Natural killer cell treated with Interleukin-12 subunit alpha and Interleukin-12 subunit beta and Interleukin-15 and Interleukin-18, amount 100 ng/mL, for 72 hours (primary cell): Measurements from ENCODE around the gene CENPP. TPM values are rescaled to one million over a fixed set of nuclear protein-coding genes. Genes with fewer than 3 reads are reported as not detected.

Experiments
- ATAC-seq, 2 donors: fragments of 150-1000 bp; cut with Tn5 transposase in 1 of 2; sonication (Bioruptor Pico), chemical (Tn5 transposase) in 1 of 2; 2 replicates each; pipeline ENCODE4 v1.10.0; 2021
- DNase-seq: peaks from one replicate; pipeline ENCODE4 v3.0.0; 2022; ENCODE audit warnings: low spot score
- H3K27ac Mint-ChIP-seq, 2 donors: 1 replicate in 1 of 2; 2 replicates in 1 of 2; pipeline ENCODE4 v1.8.0; 2022; ENCODE audit warnings: mixed read lengths in 2 of 2, mild to moderate bottlenecking in 1 of 2, moderate library complexity in 1 of 2
- H3K27me3 Mint-ChIP-seq, 2 donors: 1 replicate in 1 of 2; 2 replicates in 1 of 2; pipeline ENCODE4 v1.8.0; 2022; ENCODE audit warnings: mixed read lengths in 2 of 2
- H3K36me3 Mint-ChIP-seq: one replicate; pipeline ENCODE4 v1.8.0; 2022; ENCODE audit warnings: mixed read lengths
- H3K4me1 Mint-ChIP-seq, 2 donors: 1 replicate in 1 of 2; 2 replicates in 1 of 2; pipeline ENCODE4 v1.8.0; 2022; ENCODE audit warnings: low read depth in 2 of 2, mixed read lengths in 2 of 2, mild to moderate bottlenecking in 1 of 2
- H3K4me3 Mint-ChIP-seq: one replicate; pipeline ENCODE4 v1.8.0; 2022; ENCODE audit warnings: mixed read lengths
- H3K9me3 Mint-ChIP-seq: 2 replicates; pipeline ENCODE4 v1.8.0; 2022; ENCODE audit warnings: mixed read lengths
- total RNA-seq, 2 donors: library from RNA; stranded (reverse); gene quantifications; one replicate each; pipeline ENCODE4 v1.2.3, GENCODE V29; 2022

The CENPP gene
- total RNA-seq, 2 donors from 2014 or later, result 14.7 to 38.8 TPM

DNA sequence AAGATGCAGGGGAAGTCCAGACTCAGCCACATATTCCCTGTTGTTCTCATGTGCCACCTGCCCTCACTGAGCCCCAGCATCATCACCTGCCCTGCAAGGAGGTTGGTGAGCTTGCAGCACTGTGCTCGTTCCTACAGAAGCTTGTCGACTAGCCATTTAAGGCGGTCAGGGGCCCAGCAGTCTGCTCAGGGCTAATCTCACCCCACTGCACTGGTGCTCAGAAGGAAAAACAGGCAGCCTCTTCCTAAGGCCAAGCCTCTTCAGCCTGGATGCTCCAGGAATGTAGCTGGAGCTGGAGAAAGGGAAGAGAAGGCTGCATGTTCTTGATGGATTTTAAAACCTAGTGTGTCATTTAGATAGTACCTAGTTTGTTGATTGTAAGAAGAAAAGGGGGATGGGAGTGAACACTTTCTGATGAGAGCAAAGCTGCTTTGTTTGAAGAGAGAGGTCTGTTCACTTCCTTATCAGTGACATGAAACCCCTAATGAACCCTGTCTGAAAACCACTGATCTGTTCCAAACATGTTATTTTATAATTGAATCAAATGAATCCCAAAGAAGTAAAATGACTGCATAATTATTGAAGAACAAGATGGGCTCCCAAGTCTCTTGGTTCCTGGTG lies 167.1 kb downstream of the CENPP start:
- no peak overlapping the region for H3K4me3 Mint-ChIP-seq
- ATAC-seq, result no peak
- no peaks in the 10 kb centered on the region for H3K4me1 Mint-ChIP-seq
- no peak for DNase-seq
- no peaks in the 10 kb centered on the region for H3K9me3 Mint-ChIP-seq
- no peaks in the 10 kb centered on the region for H3K27me3 Mint-ChIP-seq
- no peaks in the 10 kb centered on the region for H3K36me3 Mint-ChIP-seq
- H3K27ac Mint-ChIP-seq, result no peak overlapping the region

- H3K36me3 Mint-ChIP-seq, result no peaks in the 10 kb centered on the region
- H3K4me1 Mint-ChIP-seq, result no peaks in the 10 kb centered on the region
- DNase-seq (no peak), ATAC-seq (no peak)
- H3K27me3 Mint-ChIP-seq, result no peaks in the 10 kb centered on the region
- no peaks in the 10 kb centered on the region for H3K9me3 Mint-ChIP-seq
- H3K4me3 Mint-ChIP-seq, result no peak overlapping the region
- H3K27ac Mint-ChIP-seq, result no peak overlapping the region
Observed at GRCh38 chr9:92493749-92494387, 168.1 kb downstream of the CENPP start.

GRCh38 chr9:92494856-92495255 lies 169.1 kb downstream of the CENPP start:
- no peaks in the 10 kb centered on the region for H3K9me3 Mint-ChIP-seq
- no peaks in the 10 kb centered on the region for H3K4me1 Mint-ChIP-seq
- no peak overlapping the region for H3K4me3 Mint-ChIP-seq
- no peak overlapping the region for H3K27ac Mint-ChIP-seq
- ATAC-seq (no peak), DNase-seq (no peak)
- H3K36me3 Mint-ChIP-seq, result no peaks in the 10 kb centered on the region
- no peaks in the 10 kb centered on the region for H3K27me3 Mint-ChIP-seq

- ATAC-seq, result no peak
- H3K4me3 Mint-ChIP-seq, result no peak overlapping the region
- H3K27ac Mint-ChIP-seq, result no peak overlapping the region
- H3K27me3 Mint-ChIP-seq, result no peaks in the 10 kb centered on the region
- no peak for DNase-seq
- H3K4me1 Mint-ChIP-seq, result no peaks in the 10 kb centered on the region
- H3K36me3 Mint-ChIP-seq, result no peaks in the 10 kb centered on the region
- no peaks in the 10 kb centered on the region for H3K9me3 Mint-ChIP-seq
Observed at GRCh38 chr9:92496396-92497176, 170.8 kb downstream of the CENPP start.

DNA sequence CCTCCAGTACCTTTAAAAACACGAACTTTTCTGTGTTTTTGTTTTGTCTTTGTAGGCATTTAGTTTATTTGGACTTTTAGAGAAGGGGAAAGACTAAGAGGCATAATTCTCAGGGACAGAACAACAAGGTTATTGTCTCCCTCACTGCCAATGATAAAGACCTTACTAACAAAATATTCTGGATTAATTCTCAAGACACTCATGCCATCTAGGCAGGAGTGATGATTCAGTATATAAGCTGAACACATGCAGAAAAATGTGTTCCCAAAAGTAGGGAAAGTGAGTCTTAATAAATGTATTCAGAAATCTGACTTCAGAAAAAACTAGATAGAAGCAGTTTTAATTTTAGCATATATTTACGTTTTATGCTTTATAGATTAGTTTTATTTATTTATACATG lies 173.9 kb downstream of the CENPP start:
- Mint-ChIP-seq H3K27ac (no peak overlapping the region), H3K4me1 (no peaks in the 10 kb centered on the region), H3K4me3 (no peak overlapping the region), H3K9me3 (no peaks in the 10 kb centered on the region), H3K27me3 (no peaks in the 10 kb centered on the region), H3K36me3 (no peaks in the 10 kb centered on the region)
- no peak for DNase-seq
- no peak for ATAC-seq

GRCh38 chr9:92500725-92501124 lies 175.0 kb downstream of the CENPP start:
- ATAC-seq (no peak), DNase-seq (no peak)
- Mint-ChIP-seq H3K36me3 (no peaks in the 10 kb centered on the region), H3K4me1 (no peaks in the 10 kb centered on the region), H3K27me3 (no peaks in the 10 kb centered on the region), H3K27ac (no peak overlapping the region), H3K4me3 (no peak overlapping the region), H3K9me3 (no peaks in the 10 kb centered on the region)

DNA sequence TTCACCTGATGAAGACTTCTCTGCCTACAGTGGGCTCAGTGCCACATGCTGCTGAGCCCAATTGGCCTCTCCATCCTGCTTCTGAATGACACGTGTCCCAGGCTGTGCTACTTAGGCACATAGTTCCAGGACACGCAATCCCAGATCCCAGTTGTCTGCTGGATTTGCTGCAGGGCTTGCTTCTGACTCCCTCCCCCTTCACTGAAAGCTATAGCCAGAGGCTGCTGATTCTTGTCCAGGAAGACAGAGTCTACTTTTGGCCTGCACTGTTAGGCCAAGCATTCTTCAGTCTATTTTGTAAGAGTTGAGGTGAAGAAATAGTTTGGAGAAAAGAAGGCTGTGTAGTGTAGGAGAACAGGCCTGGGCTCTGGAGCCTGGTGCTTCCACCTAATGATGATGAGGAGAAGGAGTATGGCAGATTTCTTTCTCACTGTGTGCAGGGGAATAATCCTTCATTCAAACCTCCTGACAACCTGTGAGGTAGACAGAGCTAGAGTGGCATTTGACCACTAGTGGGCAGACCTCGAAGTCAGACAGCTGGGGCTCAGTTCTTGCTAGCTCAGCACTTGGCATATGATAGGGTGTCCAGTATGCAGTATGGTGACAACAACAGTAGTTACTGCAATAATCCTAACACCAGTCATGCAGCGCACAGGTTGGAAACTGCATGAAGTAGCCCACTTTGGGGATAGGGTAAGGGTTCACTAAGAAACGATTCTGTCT lies 176.1 kb downstream of the CENPP start:
- peak in 1 of 2 donors; percentile 43 for ATAC-seq
- H3K4me1 Mint-ChIP-seq, result peaks cover 0 to 4% of the 10 kb centered on the region in 2 donors
- DNase-seq, result no peak

DNA sequence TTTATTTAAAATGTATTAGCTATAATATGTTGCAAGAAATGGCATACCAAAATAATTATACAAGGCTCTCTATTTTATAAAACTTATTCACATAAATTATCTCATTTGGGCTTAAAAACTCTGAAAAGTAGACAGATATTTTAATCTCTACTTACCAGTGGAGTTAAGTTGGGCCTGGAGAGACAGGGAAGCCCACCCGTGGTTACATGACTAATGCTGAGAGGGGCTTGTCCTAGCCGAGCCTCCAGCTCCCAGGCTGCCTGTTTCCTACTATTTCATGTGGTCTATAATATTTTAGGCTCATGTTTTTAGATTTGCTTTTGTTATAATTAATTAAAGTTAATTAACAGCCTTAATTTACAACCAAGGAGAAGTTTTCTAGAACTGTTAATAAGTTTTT lies 177.4 kb downstream of the CENPP start:
- no peak for ATAC-seq
- Mint-ChIP-seq H3K36me3 (no peaks in the 10 kb centered on the region), H3K27ac (no peak overlapping the region), H3K4me3 (no peak overlapping the region), H3K4me1 (peaks cover 0 to 4% of the 10 kb centered on the region in 2 donors), H3K27me3 (no peaks in the 10 kb centered on the region), H3K9me3 (no peaks in the 10 kb centered on the region)
- no peak for DNase-seq

More for the DNA sequence above, 176.1 kb downstream of the CENPP start:
- H3K36me3 Mint-ChIP-seq, result no peaks in the 10 kb centered on the region
- no peak overlapping the region for H3K27ac Mint-ChIP-seq
- no peaks in the 10 kb centered on the region for H3K27me3 Mint-ChIP-seq
- no peak overlapping the region for H3K4me3 Mint-ChIP-seq
- no peaks in the 10 kb centered on the region for H3K9me3 Mint-ChIP-seq

- no peak for DNase-seq
- Mint-ChIP-seq H3K36me3 (no peaks in the 10 kb centered on the region), H3K4me3 (no peak overlapping the region), H3K27me3 (no peaks in the 10 kb centered on the region), H3K27ac (no peak overlapping the region), H3K9me3 (no peaks in the 10 kb centered on the region), H3K4me1 (peaks cover 0 to 4% of the 10 kb centered on the region in 2 donors)
- ATAC-seq, result no peak
Observed at GRCh38 chr9:92504881-92505280, 179.1 kb downstream of the CENPP start.

DNA sequence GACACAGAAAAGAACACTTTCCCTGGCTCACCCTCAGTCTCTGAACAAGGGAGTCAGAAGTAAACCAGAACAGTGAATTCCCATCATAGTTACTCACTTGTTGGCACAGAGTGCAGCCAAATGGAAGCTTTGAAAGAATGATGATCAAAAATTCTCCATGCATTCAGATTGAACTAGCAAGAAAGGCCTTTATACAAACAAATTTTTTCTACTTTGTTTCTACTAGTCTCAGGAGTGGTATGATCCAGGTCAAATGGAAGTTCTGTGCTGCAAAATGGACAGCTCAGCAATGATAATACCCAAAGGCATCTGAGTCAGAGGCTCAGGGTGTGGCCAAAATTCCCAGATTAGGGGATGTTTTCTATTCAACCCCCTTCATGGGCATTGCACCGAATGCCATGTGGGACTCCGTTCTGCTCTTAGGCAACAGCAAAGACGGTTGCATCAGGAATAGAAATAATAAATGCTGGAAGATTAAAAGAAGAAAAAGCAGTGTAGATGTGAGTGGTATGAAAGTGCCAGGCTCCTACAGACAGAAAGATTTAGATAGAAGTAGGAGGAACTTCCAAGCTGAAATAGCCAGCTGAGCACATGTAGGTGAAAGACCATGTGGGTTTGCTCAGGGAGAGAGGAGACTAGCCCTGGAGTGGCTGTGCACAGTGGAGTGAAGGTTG lies 180.6 kb downstream of the CENPP start:
- ATAC-seq (no peak), DNase-seq (no peak)
- Mint-ChIP-seq H3K36me3 (no peaks in the 10 kb centered on the region), H3K4me1 (peaks cover 0 to 4% of the 10 kb centered on the region in 2 donors), H3K9me3 (no peaks in the 10 kb centered on the region), H3K27ac (no peak overlapping the region), H3K27me3 (no peaks in the 10 kb centered on the region), H3K4me3 (no peak overlapping the region)

GRCh38 chr9:92507005-92507404 lies 181.3 kb downstream of the CENPP start:
- Mint-ChIP-seq H3K27ac (no peak overlapping the region), H3K4me3 (no peak overlapping the region), H3K36me3 (no peaks in the 10 kb centered on the region), H3K4me1 (peaks cover 0 to 4% of the 10 kb centered on the region in 2 donors), H3K9me3 (no peaks in the 10 kb centered on the region), H3K27me3 (no peaks in the 10 kb centered on the region)
- ATAC-seq (no peak), DNase-seq (no peak)

DNA sequence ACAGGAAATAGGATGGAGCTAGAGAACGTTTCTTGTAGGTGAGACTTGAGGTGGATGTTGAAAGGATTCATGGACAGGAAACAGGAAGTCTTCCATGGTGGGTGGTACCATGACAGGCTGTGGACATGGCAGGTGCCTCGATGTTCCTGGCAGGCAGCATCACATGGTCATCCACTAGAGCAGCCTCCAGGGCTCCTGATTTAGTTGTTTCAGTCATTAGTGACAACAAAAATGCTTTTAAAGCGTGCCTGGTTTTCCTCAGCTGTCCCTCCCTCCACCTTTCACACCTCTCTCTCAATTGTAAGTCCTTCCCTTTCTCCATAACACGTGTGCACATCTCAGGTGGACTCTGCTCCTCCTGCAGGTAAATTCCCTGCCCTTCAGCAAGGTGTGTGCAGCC lies 181.7 kb downstream of the CENPP start:
- Mint-ChIP-seq H3K27ac (no peak overlapping the region), H3K9me3 (no peaks in the 10 kb centered on the region)
- peak in 1 of 2 donors; percentile 9 for ATAC-seq

DNA sequence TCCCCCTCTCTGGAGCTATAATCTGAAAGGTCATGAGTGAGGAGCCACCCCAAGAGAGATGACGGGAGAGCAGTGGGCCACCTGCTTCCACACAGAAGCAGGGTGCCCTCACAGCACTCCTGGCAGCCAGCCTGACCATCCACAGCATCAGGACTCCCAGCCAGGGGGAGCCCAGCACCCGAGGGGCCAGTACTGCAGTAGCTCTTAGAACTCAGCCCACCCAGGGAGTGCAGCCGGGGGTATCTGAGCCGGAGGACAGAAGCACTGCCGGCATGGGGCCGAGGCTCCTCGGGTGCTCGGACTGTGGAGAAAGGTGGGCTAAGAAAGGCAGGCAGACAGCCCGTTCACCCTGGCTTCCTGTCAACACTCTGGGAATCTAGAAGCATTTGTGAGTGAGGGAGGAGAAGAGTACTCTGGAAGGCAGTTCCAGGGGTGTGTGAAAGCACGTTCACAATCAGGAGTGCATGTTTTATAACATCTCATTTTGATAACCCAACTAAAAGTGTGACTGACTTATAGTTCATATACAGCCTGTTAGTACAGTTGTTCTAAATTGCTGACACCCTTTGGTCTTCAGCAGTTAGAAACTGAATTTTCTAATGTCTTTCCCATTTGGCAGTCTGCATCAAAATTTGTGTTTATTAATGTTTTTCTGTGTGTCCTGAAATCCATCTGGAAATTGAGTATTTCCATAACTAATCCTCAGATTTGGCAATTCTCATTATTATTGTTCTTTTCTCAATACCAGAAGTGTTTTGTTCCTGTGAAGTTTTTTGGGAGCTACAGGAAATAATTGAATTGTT lies 182.5 kb downstream of the CENPP start:
- H3K4me3 Mint-ChIP-seq, result no peak overlapping the region
- no peaks in the 10 kb centered on the region for H3K36me3 Mint-ChIP-seq
- ATAC-seq (peak in 1 of 2 donors; percentile 36), DNase-seq (no peak)
- no peaks in the 10 kb centered on the region for H3K9me3 Mint-ChIP-seq
- no peak overlapping the region for H3K27ac Mint-ChIP-seq
- no peaks in the 10 kb centered on the region for H3K27me3 Mint-ChIP-seq
- H3K4me1 Mint-ChIP-seq, result peaks cover 0 to 4% of the 10 kb centered on the region in 2 donors

More for the DNA sequence above, 181.7 kb downstream of the CENPP start:
- peaks cover 0 to 4% of the 10 kb centered on the region in 2 donors for H3K4me1 Mint-ChIP-seq
- no peaks in the 10 kb centered on the region for H3K36me3 Mint-ChIP-seq
- no peak overlapping the region for H3K4me3 Mint-ChIP-seq
- DNase-seq, result no peak
- no peaks in the 10 kb centered on the region for H3K27me3 Mint-ChIP-seq
